Gastrocnemius medialis (tissue), 4 donors: ENCODE data around the gene HNRNPCL2. TPM values are rescaled to one million over a fixed set of nuclear protein-coding genes. Genes with fewer than 3 reads are reported as not detected.
"Not testable (repeated sequence)": the region's sequence is repeated elsewhere in the genome, so short reads cannot be mapped to it uniquely, and the experiment has no call there.

Source experiments
- ATAC-seq, 2 donors: fragments of 150-250 bp; one replicate each; pipeline ENCODE4 v1.9.1; 2016
- DNase-seq, 2 donors: peaks; one replicate each; pipeline ENCODE4 v3.0.0-alpha.2; 2019
- H3K27ac ChIP-seq, 4 donors: fragments of 200-600 bp; sonication (generic); 1 replicate in 1 of 4; 2 replicates in 3 of 4; pipeline ENCODE4 v1.5.1; 2016 to 2018; ENCODE audit warnings: mild to moderate bottlenecking in 2 of 4, moderate library complexity in 1 of 4
- H3K27me3 ChIP-seq, 3 donors: fragments of 200-600 bp; sonication (generic) in 2 of 3; 1 replicate in 1 of 3; 2 replicates in 2 of 3; pipeline versions ENCODE4 v1.5.1 to v1.6.0; 2016 to 2019; ENCODE audit warnings: mild to moderate bottlenecking in 1 of 3, moderate library complexity in 1 of 3
- H3K36me3 ChIP-seq, 2 donors: fragments of 200-600 bp; sonication (generic) in 1 of 2; one replicate each; pipeline ENCODE4 v1.5.1; 2017 to 2018
- H3K4me1 ChIP-seq, 2 donors: fragments of 200-600 bp; sonication (generic) in 1 of 2; one replicate each; pipeline ENCODE4 v1.5.1; 2016 to 2017; ENCODE audit warnings: mild to moderate bottlenecking in 2 of 2
- H3K4me3 ChIP-seq, 4 donors: fragments of 200-600 bp; sonication (generic) in 3 of 4; 1 replicate in 1 of 4; 2 replicates in 3 of 4; pipeline ENCODE4 v1.5.1; 2016 to 2019; ENCODE audit warnings: mild to moderate bottlenecking in 2 of 4
- H3K9me3 ChIP-seq, 3 donors: fragments of 200-600 bp; sonication (generic) in 2 of 3; 1 replicate in 1 of 3; 2 replicates in 2 of 3; pipeline ENCODE4 v1.5.1; 2016 to 2019
- in situ Hi-C, 4 donors: fragments of 200-750 bp; cut with MboI; loops; one replicate each; pipeline versions ENCODE4 v1.15.0 to v1.8.0; 2017; ENCODE audit warnings: low sequenced_read_pairs in 4 of 4
- intact Hi-C: fragments of 100-400 bp; cut with DNase I; formaldehyde crosslinking; loops from one replicate; pipeline ENCODE4 v1.15.1; 2023; ENCODE audit warnings: low total_unique reads
- total RNA-seq, 4 donors: library from RNA; depleted of rRNA; stranded (reverse); fragments of >200 nt; gene quantifications; one replicate each; pipeline versions ENCODE4 v1.1.0 to v1.2.3, GENCODE V29; 2016

HNRNPCL2 gene
- total RNA-seq: not detected

DNA sequence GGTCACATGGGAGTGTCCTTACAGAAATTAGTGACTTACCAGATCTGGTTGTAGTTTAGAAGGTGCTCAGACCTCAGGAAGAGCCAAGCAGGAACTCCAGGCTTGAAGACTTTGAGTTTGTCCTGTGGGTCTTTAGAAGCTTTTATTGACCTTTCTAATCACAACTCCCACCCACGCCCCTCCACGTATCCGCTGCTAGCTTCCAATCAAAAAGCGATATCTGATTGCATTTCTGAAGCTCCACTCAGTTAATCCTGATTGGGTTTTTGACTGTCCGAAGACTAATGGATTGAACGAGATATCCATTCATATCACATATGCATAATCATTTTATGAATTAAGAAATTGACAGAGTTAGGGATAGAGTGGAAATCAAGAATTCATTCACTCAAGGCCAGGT lies at the start of gene HNRNPCL2:
HNRNPCL2 (minus strand) TSS at position 101 of the 400 bp plus-strand sequence. CDS start 454 bp downstream, outside the sequence.
- H3K36me3 ChIP-seq, H3K4me3 ChIP-seq, H3K9me3 ChIP-seq, H3K27me3 ChIP-seq, intact Hi-C loops, ATAC-seq, H3K27ac ChIP-seq, H3K4me1 ChIP-seq, in situ Hi-C loops, DNase-seq: not testable (repeated sequence)

DNA sequence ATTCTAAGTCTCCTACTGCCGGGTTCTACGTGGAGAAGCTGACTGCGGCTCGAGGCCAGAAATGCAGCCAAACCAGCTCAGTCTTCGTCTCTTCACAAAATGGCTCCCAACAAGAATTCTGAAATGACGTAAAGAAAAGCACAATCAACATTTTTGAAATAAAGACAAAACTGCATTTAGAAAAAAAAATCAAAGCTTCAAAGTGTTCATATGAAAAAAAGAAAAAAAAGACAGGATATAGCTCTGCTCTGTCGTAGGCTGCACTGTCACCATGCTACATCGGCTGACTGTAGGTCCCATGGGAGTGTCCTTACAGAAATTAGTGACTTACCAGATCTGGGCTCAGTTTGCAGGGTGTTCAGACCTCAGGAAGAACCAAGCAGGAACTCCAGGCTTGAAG lies 48.9 kb upstream of the HNRNPCL2 start, which contains the start of gene HNRNPCL4:
HNRNPCL4 (minus strand) TSS at position 101 of the 400 bp plus-strand sequence. CDS start 164 bp downstream, outside the sequence.
- in situ Hi-C loops, intact Hi-C loops, H3K4me1 ChIP-seq, DNase-seq, H3K9me3 ChIP-seq, H3K27me3 ChIP-seq, H3K27ac ChIP-seq, ATAC-seq, H3K4me3 ChIP-seq, H3K36me3 ChIP-seq: not testable (repeated sequence)

DNA sequence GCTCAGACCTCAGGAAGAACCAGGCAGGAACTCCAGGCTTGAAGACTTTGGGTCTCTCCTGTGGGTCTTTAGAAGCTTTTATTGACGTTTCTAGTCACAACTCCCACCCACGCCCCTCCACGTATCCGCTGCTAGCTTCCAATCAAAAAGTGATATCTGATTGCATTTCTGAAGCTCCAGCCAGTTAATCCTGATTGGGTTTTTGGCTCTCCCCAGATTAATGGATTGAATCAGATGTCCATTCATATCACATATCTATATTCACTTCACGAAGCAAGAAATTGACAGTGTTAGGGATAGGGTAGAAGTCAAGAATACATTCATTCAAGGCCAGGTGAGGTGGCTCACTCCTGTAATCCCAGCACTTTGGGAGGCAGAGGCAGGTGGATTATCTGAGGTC lies 39.3 kb upstream of the HNRNPCL2 start, which contains the start of gene PRAMEF26:
PRAMEF26 (minus strand) TSS at position 101 of the 400 bp plus-strand sequence. CDS start 2,914 bp downstream, outside the sequence.
- H3K36me3 ChIP-seq, ATAC-seq, in situ Hi-C loops, H3K27ac ChIP-seq, H3K27me3 ChIP-seq, H3K4me1 ChIP-seq, DNase-seq, intact Hi-C loops, H3K4me3 ChIP-seq, H3K9me3 ChIP-seq: not testable (repeated sequence)

DNA sequence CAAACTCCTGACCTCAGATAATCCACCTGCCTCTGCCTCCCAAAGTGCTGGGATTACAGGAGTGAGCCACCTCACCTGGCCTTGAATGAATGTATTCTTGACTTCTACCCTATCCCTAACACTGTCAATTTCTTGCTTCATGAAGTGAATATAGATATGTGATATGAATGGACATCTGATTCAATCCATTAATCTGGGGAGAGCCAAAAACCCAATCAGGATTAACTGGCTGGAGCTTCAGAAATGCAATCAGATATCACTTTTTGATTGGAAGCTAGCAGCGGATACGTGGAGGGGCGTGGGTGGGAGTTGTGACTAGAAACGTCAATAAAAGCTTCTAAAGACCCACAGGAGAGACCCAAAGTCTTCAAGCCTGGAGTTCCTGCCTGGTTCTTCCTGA lies 46.2 kb downstream of the HNRNPCL2 start, which contains the start of gene PRAMEF25:
PRAMEF25 (plus strand) TSS at position 301 of the 400 bp plus-strand sequence. CDS start 2,920 bp downstream, outside the sequence.
- ATAC-seq, H3K36me3 ChIP-seq, H3K27me3 ChIP-seq, intact Hi-C loops, H3K4me3 ChIP-seq, H3K27ac ChIP-seq, H3K9me3 ChIP-seq, DNase-seq, in situ Hi-C loops, H3K4me1 ChIP-seq: not testable (repeated sequence)

Other genes starting within 250 kb of the HNRNPCL2 start
- gene PRAMEF4, start 230.7 kb downstream of the HNRNPCL2 start, total RNA-seq: not detected
- not detected for gene PRAMEF10, start 218.6 kb downstream of the HNRNPCL2 start, total RNA-seq
- not detected for gene PRAMEF7, start 200.2 kb downstream of the HNRNPCL2 start, total RNA-seq
- not detected for gene PRAMEF6, start 169.3 kb downstream of the HNRNPCL2 start, total RNA-seq
- gene PRAMEF27, start 60.3 kb downstream of the HNRNPCL2 start, total RNA-seq: not detected
- gene HNRNPCL3, start 56.1 kb downstream of the HNRNPCL2 start, total RNA-seq: not detected
- gene PRAMEF25, start 46.1 kb downstream of the HNRNPCL2 start, total RNA-seq: not detected
- gene PRAMEF26, start 39.2 kb upstream of the HNRNPCL2 start, total RNA-seq: not detected
- not detected for gene HNRNPCL4, start 48.8 kb upstream of the HNRNPCL2 start, total RNA-seq
- gene PRAMEF9, start 55.0 kb upstream of the HNRNPCL2 start, total RNA-seq: not detected
- not detected for gene PRAMEF13, start 84.6 kb upstream of the HNRNPCL2 start, total RNA-seq
- not detected for gene PRAMEF18, start 109.3 kb upstream of the HNRNPCL2 start, total RNA-seq
- not detected for gene PRAMEF5, start 137.3 kb upstream of the HNRNPCL2 start, total RNA-seq
- gene PRAMEF8, start 168.3 kb upstream of the HNRNPCL2 start, total RNA-seq: not detected
- gene PRAMEF33, start 186.7 kb upstream of the HNRNPCL2 start, total RNA-seq: not detected
- gene PRAMEF15, start 198.7 kb upstream of the HNRNPCL2 start, total RNA-seq: not detected
- gene PRAMEF14, start 230.3 kb upstream of the HNRNPCL2 start, total RNA-seq: not detected